ENCODE data around the gene CATSPER3. TPM values are rescaled to one million over a fixed set of nuclear protein-coding genes. Genes with fewer than 3 reads are reported as not detected.

CATSPER3 gene
- polyA plus RNA-seq, 2 of the 4 experiments (the other 2 are of a cell fraction) = 0.41 to 0.74 TPM

GRCh38 chr5:135031813-135032694, 64.3 kb downstream of the CATSPER3 start:
- peaks cover 13% of the 10 kb centered on the region for H3K4me1 ChIP-seq
- peak overlapping the region; percentile 89 to 96 for H3K27ac ChIP-seq
- ATAC-seq (no peak), FAIRE-seq (no peak), DNase-seq (ENCODE audit: low read depth in 1 of 2, low spot score in 1 of 2) (no peak)
- no peak for TF ChIP-seq SMC3 (IDR thresholded peaks at IDR 0.05)
- TF ChIP-seq EP300 (IDR thresholded peaks at IDR 0.05) = no peak
- no peak for TF ChIP-seq MAX (IDR thresholded peaks at IDR 0.05)
- TF ChIP-seq NPAS2 (CRISPR knock-in tag; IDR thresholded peaks at IDR 0.05; ENCODE audit: borderline replicate concordance) = no peak
- TF ChIP-seq BCL3 (IDR thresholded peaks at IDR 0.05) = no peak
- TF ChIP-seq MYC (IDR thresholded peaks at IDR 0.05; ENCODE audit: borderline replicate concordance, low read length) = no peak
- no peak for TF ChIP-seq E2F6 (IDR thresholded peaks at IDR 0.05; ENCODE audit: borderline replicate concordance, low read depth)
- ChIA-PET CTCF (interaction anchor here (1.2 to 2.1 kb wide), 5 partner anchors 7 to 318 kb away, joined by 3 to 6 read pairs (median 3); no protein-coding TSS in a partner anchor), POLR2A (interaction anchor here (0.6 kb wide), 1 partner anchor 160 kb away, joined by 3 read pairs; no protein-coding TSS in a partner anchor)
- peak overlapping the region; percentile 65 for H3K4me3 ChIP-seq
- WGBS (ENCODE audit: missing lambda C conversion rate) = 26% methylated on average over 15 of the region's 15 CpGs
- no peaks in the 10 kb centered on the region for H3K9me3 ChIP-seq
- H3K4me2 ChIP-seq = peak overlapping the region; percentile 73

GRCh38 chr5:135032695-135032998, 64.9 kb downstream of the CATSPER3 start:
- WGBS (ENCODE audit: missing lambda C conversion rate) = 2% methylated on average over 18 of the region's 18 CpGs
- DNase-seq (ENCODE audit: low read depth in 1 of 2, low spot score in 1 of 2) (no peak), ATAC-seq (peak; percentile 0 to 13; a peak in 3 of 6 replicates), FAIRE-seq (no peak)
- ChIA-PET POLR2A (interaction anchor here (0.6 kb wide), 1 partner anchor 216 kb away, joined by 3 read pairs; no protein-coding TSS in a partner anchor), CTCF (interaction anchor here (1.2 to 2.1 kb wide), 6 partner anchors 8 to 318 kb away, joined by 3 to 6 read pairs (median 3); no protein-coding TSS in a partner anchor)
- Histone ChIP-seq H3K4me1 (peaks cover 13% of the 10 kb centered on the region), H3K9me3 (no peaks in the 10 kb centered on the region), H3K27ac (peak overlapping the region; percentile 89 to 96), H3K4me3 (peak overlapping the region; percentile 65), H3K4me2 (peak overlapping the region; percentile 73)
- TF ChIP-seq HDAC2 (IDR thresholded peaks at IDR 0.05) (0 out of 2 replicates have a peak, but pooled peaks have one; percentile 36), PHF8 (IDR thresholded peaks at IDR 0.05; ENCODE audit: borderline replicate concordance, low read depth) (0 out of 2 replicates have a peak, but pooled peaks have one; percentile 32), NPAS2 (CRISPR knock-in tag; IDR thresholded peaks at IDR 0.05; ENCODE audit: borderline replicate concordance) (no peak), MYC (IDR thresholded peaks at IDR 0.05; ENCODE audit: borderline replicate concordance, low read length) (no peak), RNF2 (IDR thresholded peaks at IDR 0.05; ENCODE audit: borderline replicate concordance, low read depth) (peak; percentile 84; the same call in 1 of the 2 replicates)

GRCh38 chr5:135032999-135033861, 65.5 kb downstream of the CATSPER3 start:
- ChIA-PET CTCF (interaction anchor here (0.9 to 2.0 kb wide), 7 partner anchors 9 to 317 kb away, joined by 3 to 7 read pairs (median 3); no protein-coding TSS in a partner anchor), POLR2A (interaction anchor here (0.6 to 1.3 kb wide), 3 partner anchors 8 to 215 kb away, joined by 3 to 4 read pairs (median 3); no protein-coding TSS in a partner anchor)
- peak; percentile 42 to 55 for ATAC-seq
- peak; percentile 32 to 62 for DNase-seq (ENCODE audit: low read depth in 1 of 2, low spot score in 1 of 2)
- peak overlapping the region; percentile 89 to 96 for H3K27ac ChIP-seq
- H3K4me3 ChIP-seq = peak overlapping the region; percentile 65
- FAIRE-seq = no peak
- H3K4me2 ChIP-seq = peak overlapping the region; percentile 73
- H3K9me3 ChIP-seq = no peaks in the 10 kb centered on the region
- peaks cover 13% of the 10 kb centered on the region for H3K4me1 ChIP-seq
- no peak for TF ChIP-seq JUNB (IDR thresholded peaks at IDR 0.05)
- TF ChIP-seq MAX (IDR thresholded peaks at IDR 0.05) = peak; percentile 83; the same call in 1 of the 2 replicates
- peak; percentile 30 for TF ChIP-seq POLR2A (IDR thresholded peaks at IDR 0.05; ENCODE audit: low read length)
- TF ChIP-seq HOXB13 (CRISPR knock-in tag; IDR thresholded peaks at IDR 0.05; ENCODE audit: low read depth) = no peak
- TF ChIP-seq CEBPB (IDR thresholded peaks at IDR 0.05) = peak; percentile 7 to 68; a peak in 2 of 4 replicates
- peak; percentile 21 for TF ChIP-seq E2F6 (IDR thresholded peaks at IDR 0.05; ENCODE audit: borderline replicate concordance, low read depth)
- no peak for TF ChIP-seq HEYL (CRISPR knock-in tag; IDR thresholded peaks at IDR 0.05)
- TF ChIP-seq RAD21 (conservative IDR thresholded peaks at IDR 0.05 in 1 of 2, IDR thresholded peaks at IDR 0.05 in 1 of 2) = 0 out of 5 replicates have a peak, but pooled peaks of 1 of the 2 experiments have one; percentile 14
- TF ChIP-seq TFCP2L1 (CRISPR knock-in tag; IDR thresholded peaks at IDR 0.05) = no peak
- peak; percentile 74; the same call in 1 of the 2 replicates for TF ChIP-seq HDAC2 (IDR thresholded peaks at IDR 0.05)
- TF ChIP-seq USF2 (IDR thresholded peaks at IDR 0.05) = no peak
- no peak for TF ChIP-seq GATA3 (IDR thresholded peaks at IDR 0.05; ENCODE audit: borderline replicate concordance)
- 1% methylated on average over 49 of the region's 89 CpGs for whole genome bisulfite sequencing (ENCODE audit: missing lambda C conversion rate)
